ENCODE data around the gene ZC3H18.

Gene ZC3H18

GRCh38 chr16:88640498-88641247 lies 70.5 kb downstream of the ZC3H18 start:
- H3K4me3 ChIP-seq (ENCODE audit: low read length): no peak overlapping the region
- DNase-seq (ENCODE audit: low read depth): no peak
- TF ChIP-seq CTCF (conservative IDR thresholded peaks at IDR 0.05; ENCODE audit: low read length): no peak

GRCh38 chr16:88642881-88643643 lies 72.9 kb downstream of the ZC3H18 start:
- H3K4me3 ChIP-seq (ENCODE audit: low read length): no peak overlapping the region
- TF ChIP-seq CTCF (conservative IDR thresholded peaks at IDR 0.05; ENCODE audit: low read length): no peak
- DNase-seq (ENCODE audit: low read depth): no peak

GRCh38 chr16:88643644-88643932 lies 73.4 kb downstream of the ZC3H18 start:
- DNase-seq (ENCODE audit: low read depth): no peak
- H3K4me3 ChIP-seq (ENCODE audit: low read length): no peak overlapping the region
- TF ChIP-seq CTCF (conservative IDR thresholded peaks at IDR 0.05; ENCODE audit: low read length): no peak

- TF ChIP-seq CTCF (conservative IDR thresholded peaks at IDR 0.05; ENCODE audit: low read length): no peak
- DNase-seq (ENCODE audit: low read depth): no peak
- no peak overlapping the region for H3K4me3 ChIP-seq (ENCODE audit: low read length)
Measured at GRCh38 chr16:88645455-88645854, 75.3 kb downstream of the ZC3H18 start.

- DNase-seq (ENCODE audit: low read depth): no peak
- no peak for TF ChIP-seq CTCF (conservative IDR thresholded peaks at IDR 0.05; ENCODE audit: low read length)
- no peak overlapping the region for H3K4me3 ChIP-seq (ENCODE audit: low read length)
Measured at GRCh38 chr16:88645941-88646340, 75.7 kb downstream of the ZC3H18 start.

- no peak for TF ChIP-seq CTCF (conservative IDR thresholded peaks at IDR 0.05; ENCODE audit: low read length)
- DNase-seq (ENCODE audit: low read depth): no peak
- H3K4me3 ChIP-seq (ENCODE audit: low read length): no peak overlapping the region
Measured at GRCh38 chr16:88646345-88647034, 76.3 kb downstream of the ZC3H18 start.
